IPS DF 6.9 (cell line): ENCODE measurements around the gene CFAP97D2.

Experiments used
- DNase-seq: peaks from one replicate; pipeline ENCODE4 v3.0.0-alpha.2; 2013; ENCODE audit warnings: low read depth, low spot score
- H3K27ac ChIP-seq: one replicate; pipeline ENCODE4 v1.5.1; 2013; ENCODE audit warnings: low read length, control low read depth
- H3K27me3 ChIP-seq: 2 replicates; pipeline ENCODE4 v1.6.1; 2013; ENCODE audit warnings: mild to moderate bottlenecking, low read length; ENCODE audit not compliant: control insufficient read depth, insufficient read depth
- H3K36me3 ChIP-seq: 2 replicates; pipeline ENCODE4 v1.6.1; 2013; ENCODE audit warnings: low read length; ENCODE audit not compliant: control insufficient read depth, insufficient read depth
- H3K4me1 ChIP-seq: 2 replicates; pipeline ENCODE4 v1.6.1; 2013; ENCODE audit warnings: low read length; ENCODE audit not compliant: control insufficient read depth, insufficient read depth
- H3K4me3 ChIP-seq: 2 replicates; pipeline ENCODE4 v1.5.1; 2013; ENCODE audit warnings: mild to moderate bottlenecking, low read length
- H3K9me3 ChIP-seq: 2 replicates; pipeline ENCODE4 v1.6.1; 2013; ENCODE audit warnings: low read length, inconsistent platforms; ENCODE audit not compliant: control insufficient read depth, insufficient read depth
- WGBS: extraction: QIAGEN DNeasy Blood & Tissue Kit; methylation state at CpG from one replicate; pipeline ENCODE4 v1.1.7; 2013; ENCODE audit warnings: mixed read lengths, missing lambda C conversion rate; ENCODE audit not compliant: insufficient read length, insufficient coverage; 5-methylcytosine and 5-hydroxymethylcytosine counted together

Gene CFAP97D2

GRCh38 chr13:114134944-114135610 lies 44.0 kb upstream of the CFAP97D2 start:
- WGBS = no CpG with 5 or more reads among the region's 12 CpGs
- Histone ChIP-seq H3K4me1 (peaks cover 7% of the 10 kb centered on the region), H3K27me3 (no peaks in the 10 kb centered on the region), H3K4me3 (no peak overlapping the region), H3K36me3 (no peaks in the 10 kb centered on the region), H3K27ac (no peak overlapping the region), H3K9me3 (no peaks in the 10 kb centered on the region)
- no peak for DNase-seq

DNA sequence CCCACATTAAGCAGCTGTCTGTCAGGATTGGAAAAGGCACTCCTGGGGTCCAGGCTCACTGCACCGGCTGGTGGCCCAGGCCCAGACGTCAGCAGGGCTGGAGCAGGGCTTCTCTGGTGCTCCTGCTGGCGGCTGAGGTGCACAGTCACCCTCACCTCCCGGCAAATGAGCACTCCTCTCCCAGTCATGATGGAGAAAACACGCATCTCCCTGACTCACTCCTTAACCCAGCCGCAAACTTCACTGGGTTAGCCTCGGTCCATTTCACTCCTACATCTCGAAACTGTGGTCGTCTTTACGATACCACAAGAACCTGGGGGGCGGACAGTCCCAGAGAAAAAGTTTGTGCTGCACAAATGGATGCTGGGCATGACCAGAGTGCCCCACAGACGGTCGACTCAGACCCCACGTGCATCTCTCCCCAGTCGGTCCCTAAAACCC lies 43.3 kb upstream of the CFAP97D2 start:
- Histone ChIP-seq H3K36me3 (no peaks in the 10 kb centered on the region), H3K27me3 (no peaks in the 10 kb centered on the region), H3K9me3 (no peaks in the 10 kb centered on the region), H3K4me1 (peaks cover 2% of the 10 kb centered on the region), H3K27ac (no peak overlapping the region), H3K4me3 (no peak overlapping the region)
- DNase-seq = no peak
- no CpG with 5 or more reads among the region's 15 CpGs for WGBS

- no CpG with 5 or more reads among the region's 7 CpGs for WGBS
- Histone ChIP-seq H3K36me3 (no peaks in the 10 kb centered on the region), H3K9me3 (no peaks in the 10 kb centered on the region), H3K4me3 (no peak overlapping the region), H3K27ac (no peak overlapping the region), H3K27me3 (no peaks in the 10 kb centered on the region), H3K4me1 (peaks cover 2% of the 10 kb centered on the region)
- no peak for DNase-seq
Measured at GRCh38 chr13:114136576-114136975, 42.5 kb upstream of the CFAP97D2 start.

DNA sequence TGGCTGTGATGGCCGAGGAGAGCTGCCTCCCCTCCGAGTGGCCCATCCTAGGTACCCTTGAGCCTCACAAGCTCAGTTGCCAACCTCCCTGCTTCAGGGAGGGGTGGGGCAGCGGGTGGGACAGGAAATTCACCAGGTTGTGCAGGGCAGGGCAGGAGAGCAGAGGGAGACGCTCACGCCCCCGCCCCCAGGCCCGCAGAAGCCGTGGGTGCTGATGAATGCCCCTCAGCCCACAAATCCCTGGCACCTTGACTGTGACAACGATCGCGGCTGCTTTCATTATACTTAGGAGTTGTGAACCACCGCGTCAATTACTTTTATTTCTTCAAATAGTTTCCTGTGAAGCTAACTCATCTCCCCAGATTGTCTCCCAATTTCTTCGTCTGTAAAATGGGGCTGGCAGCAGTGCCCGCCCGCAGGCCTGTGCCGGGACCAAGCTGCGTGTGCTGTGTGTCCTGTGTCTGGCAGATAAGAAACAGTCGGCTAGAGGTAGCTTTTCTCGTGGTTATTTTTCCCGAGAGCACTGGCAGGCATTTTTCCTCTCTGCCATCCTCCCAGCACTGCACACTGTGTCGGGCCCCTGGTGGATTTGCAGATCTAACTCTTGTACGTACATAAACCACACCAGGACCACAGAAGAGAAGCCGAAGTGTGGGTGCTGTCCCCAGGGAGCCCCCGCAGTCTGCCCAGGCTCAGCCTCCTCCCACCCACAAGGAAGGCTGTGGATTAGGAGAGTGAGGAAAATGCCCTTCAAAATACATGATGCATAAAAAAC lies 38.7 kb upstream of the CFAP97D2 start:
- DNase-seq = no peak
- no CpG with 5 or more reads among the region's 25 CpGs for WGBS
- Histone ChIP-seq H3K27me3 (no peaks in the 10 kb centered on the region), H3K36me3 (no peaks in the 10 kb centered on the region; the same call in 1 of the 2 replicates), H3K9me3 (no peaks in the 10 kb centered on the region), H3K4me1 (peaks cover under 1% of the 10 kb centered on the region; the same call in 1 of the 2 replicates), H3K27ac (no peak overlapping the region), H3K4me3 (no peak overlapping the region)

DNA sequence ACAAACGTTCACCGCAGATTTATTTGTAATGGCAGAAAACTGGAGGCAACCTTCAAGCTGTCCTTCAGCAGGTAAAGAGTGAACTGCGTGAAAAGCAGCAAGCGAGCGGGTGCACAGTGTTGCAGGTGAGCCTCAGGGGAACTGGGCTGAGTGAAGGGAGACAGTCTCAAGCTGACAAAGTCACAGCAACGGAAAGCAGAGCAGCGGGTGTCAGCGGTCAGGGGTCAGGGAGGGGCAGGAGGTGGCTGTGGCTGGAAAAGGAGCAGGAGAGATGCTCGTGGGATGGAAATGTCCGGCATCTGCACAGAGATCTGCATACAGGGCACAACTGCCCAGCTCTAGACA lies 38.2 kb upstream of the CFAP97D2 start:
- Histone ChIP-seq H3K27me3 (no peaks in the 10 kb centered on the region), H3K4me1 (no peaks in the 10 kb centered on the region), H3K4me3 (no peak overlapping the region), H3K36me3 (no peaks in the 10 kb centered on the region; the same call in 1 of the 2 replicates), H3K9me3 (no peaks in the 10 kb centered on the region), H3K27ac (no peak overlapping the region)
- no peak for DNase-seq
- WGBS = no CpG with 5 or more reads among the region's 10 CpGs

DNA sequence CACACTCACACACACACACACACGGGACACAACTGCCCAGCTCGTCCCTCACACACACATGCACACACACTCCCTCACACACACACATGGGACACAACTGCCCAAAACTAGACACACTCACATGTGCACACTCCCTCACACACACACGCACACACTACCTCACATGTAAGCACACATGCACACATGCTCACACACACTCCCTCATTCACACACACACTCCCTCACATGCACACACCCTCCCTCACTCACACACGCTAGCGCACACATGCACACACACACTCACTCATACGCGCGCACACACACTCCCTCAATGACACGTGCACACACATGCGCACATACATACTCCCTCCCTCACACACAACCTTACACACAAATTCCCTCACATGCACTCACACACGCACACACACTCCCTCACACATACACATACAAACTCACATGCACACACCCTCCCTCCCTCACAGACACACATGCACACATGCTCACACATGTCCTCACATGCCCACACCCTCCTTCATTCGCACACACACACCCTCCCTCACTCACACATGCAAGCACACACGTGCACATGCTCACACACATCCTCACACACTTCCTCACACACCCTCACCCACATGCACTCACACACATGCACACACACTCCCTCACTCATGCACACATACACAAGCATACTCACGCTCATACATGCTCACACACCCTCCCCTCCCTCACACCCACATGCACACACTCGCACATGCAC lies 37.6 kb upstream of the CFAP97D2 start:
- 100% methylated on average over 11 of the region's 15 CpGs for WGBS
- no peak for DNase-seq
- H3K4me1 ChIP-seq = no peaks in the 10 kb centered on the region
- H3K9me3 ChIP-seq = no peaks in the 10 kb centered on the region
- no peaks in the 10 kb centered on the region for H3K27me3 ChIP-seq
- no peak overlapping the region for H3K27ac ChIP-seq
- H3K36me3 ChIP-seq = no peaks in the 10 kb centered on the region; the same call in 1 of the 2 replicates
- no peak overlapping the region for H3K4me3 ChIP-seq

GRCh38 chr13:114142137-114142550 lies 36.9 kb upstream of the CFAP97D2 start:
- Histone ChIP-seq H3K27ac (no peak overlapping the region), H3K9me3 (no peaks in the 10 kb centered on the region), H3K4me1 (no peaks in the 10 kb centered on the region), H3K27me3 (no peaks in the 10 kb centered on the region), H3K36me3 (no peaks in the 10 kb centered on the region; the same call in 1 of the 2 replicates), H3K4me3 (no peak overlapping the region)
- WGBS = no CpG with 5 or more reads among the region's 6 CpGs
- no peak for DNase-seq

DNA sequence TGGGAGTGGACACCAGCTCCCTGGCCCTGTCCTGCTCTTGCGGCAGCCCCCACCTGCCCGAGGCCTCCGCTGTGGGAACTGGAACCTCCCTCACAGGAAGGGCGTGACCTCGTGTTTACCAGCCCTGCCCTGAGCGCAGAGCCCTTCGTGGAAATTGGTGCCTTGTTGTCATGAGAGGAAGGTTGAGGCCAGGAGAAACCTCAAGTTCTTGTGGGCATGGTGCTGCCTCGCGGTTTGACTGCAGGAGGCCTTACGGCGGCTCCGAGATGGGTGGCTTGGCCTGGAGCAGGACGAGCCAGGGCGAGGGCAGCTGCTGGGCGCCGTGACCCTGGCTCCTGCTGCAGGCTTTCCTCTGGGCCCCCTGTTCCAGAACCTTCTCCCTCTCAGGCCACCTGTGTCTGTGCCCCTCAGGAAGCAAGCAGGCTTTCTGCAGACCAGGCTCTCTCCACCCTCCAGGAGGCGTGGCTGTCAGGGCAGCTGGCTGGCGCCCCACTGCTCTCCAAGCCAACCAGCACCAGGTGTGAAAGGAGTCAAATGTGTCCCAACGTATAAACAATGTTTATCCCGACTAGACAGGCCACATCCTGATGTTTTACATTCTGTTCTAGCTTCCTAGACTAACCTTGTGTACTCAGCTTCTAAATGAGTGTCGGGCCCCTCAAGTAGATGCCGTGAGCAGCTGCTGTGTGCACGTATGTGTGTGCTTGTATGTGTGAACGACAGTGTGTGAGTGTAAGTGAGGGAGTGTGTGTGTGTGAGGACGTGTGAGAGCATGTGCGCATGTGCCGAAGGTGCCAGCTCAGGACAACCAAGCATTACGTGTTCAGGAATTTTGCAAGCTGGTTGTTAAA lies 36.2 kb upstream of the CFAP97D2 start:
- no peak for DNase-seq
- 100% methylated on average over 5 of the region's 28 CpGs for WGBS
- Histone ChIP-seq H3K36me3 (no peaks in the 10 kb centered on the region; the same call in 1 of the 2 replicates), H3K27me3 (no peaks in the 10 kb centered on the region), H3K9me3 (no peaks in the 10 kb centered on the region), H3K4me3 (no peak overlapping the region), H3K27ac (no peak overlapping the region), H3K4me1 (no peaks in the 10 kb centered on the region)

- DNase-seq = no peak
- H3K4me1 ChIP-seq = no peaks in the 10 kb centered on the region
- no peaks in the 10 kb centered on the region; the same call in 1 of the 2 replicates for H3K36me3 ChIP-seq
- H3K27me3 ChIP-seq = no peaks in the 10 kb centered on the region
- no peak overlapping the region for H3K4me3 ChIP-seq
- H3K9me3 ChIP-seq = no peaks in the 10 kb centered on the region
- no peak overlapping the region for H3K27ac ChIP-seq
- WGBS = no CpG with 5 or more reads among the region's 24 CpGs
Measured at GRCh38 chr13:114143806-114144605, 35.1 kb upstream of the CFAP97D2 start.
